ENCODE data around the gene HIGD2A.

HIGD2A gene

DNA sequence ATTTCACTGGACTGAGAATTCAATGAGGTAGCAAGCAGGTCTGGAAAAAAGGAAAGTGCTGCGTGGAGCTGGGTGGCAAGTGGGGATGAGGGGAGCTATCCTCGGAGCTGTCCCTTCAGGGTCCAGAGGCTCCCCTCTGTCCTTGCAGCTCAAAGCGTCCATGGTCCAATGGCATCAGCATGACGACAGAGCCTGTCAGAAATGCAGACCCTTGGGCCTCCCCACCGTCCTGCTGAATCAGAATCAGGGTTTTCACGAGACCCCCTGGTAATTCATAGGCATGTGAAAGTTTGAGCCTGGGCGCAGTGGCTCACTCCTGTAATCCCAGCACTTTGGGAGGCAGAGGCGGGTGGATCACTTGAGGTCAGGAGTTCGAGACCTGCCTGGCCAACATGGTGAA is 5.5 kb downstream of the HIGD2A start:
- DNase-seq (ENCODE audit: low read depth in 2 of 2), result no peak
- H3K4me3 ChIP-seq (replicated peaks in 1 of 2; ENCODE audit: low read depth in 2 of 2, low read length in 2 of 2), result no peak overlapping the region
- TF ChIP-seq, protein P1, sequence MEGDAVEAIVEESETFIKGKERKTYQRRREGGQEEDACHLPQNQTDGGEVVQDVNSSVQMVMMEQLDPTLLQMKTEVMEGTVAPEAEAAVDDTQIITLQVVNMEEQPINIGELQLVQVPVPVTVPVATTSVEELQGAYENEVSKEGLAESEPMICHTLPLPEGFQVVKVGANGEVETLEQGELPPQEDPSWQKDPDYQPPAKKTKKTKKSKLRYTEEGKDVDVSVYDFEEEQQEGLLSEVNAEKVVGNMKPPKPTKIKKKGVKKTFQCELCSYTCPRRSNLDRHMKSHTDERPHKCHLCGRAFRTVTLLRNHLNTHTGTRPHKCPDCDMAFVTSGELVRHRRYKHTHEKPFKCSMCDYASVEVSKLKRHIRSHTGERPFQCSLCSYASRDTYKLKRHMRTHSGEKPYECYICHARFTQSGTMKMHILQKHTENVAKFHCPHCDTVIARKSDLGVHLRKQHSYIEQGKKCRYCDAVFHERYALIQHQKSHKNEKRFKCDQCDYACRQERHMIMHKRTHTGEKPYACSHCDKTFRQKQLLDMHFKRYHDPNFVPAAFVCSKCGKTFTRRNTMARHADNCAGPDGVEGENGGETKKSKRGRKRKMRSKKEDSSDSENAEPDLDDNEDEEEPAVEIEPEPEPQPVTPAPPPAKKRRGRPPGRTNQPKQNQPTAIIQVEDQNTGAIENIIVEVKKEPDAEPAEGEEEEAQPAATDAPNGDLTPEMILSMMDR (IDR thresholded peaks at IDR 0.05; ENCODE audit: low read depth, low read length), result no peak

DNA sequence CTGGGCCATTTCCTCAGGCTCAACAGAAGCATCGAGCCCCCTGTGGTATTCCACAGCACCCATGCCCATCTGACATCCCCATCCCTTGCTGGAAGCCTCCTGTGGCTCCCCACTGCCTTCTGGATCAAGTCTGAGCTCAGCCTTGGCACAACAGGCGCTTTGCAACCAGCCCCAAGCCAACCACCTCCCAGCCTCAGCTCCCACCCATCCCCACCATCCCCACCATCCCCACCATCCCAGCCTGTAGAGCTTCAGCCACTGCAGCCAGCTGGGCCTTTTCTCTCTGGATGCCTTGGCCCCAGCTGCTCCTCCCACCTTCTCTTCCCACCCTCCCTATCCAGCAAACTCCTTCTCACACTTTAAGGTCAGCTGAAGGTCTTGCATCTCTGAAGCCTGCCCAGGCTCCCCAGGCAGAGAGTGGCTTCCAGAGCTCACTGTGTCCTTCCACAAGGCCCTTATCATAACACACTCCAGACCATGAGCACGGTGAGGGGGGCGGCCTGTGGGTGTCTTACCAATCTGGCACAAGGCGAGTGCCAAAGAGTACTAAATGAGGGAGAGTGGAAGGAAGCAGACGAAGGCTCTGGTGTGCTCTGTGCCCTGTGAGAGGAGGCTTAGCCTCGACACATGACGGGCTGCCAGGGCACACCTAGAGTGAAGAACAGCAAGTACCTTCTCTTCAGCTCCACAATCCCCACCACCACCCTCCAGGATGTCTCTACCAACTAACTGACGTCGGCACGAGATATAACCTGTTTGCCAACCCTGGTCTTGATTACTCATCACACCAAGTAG is 6.5 kb downstream of the HIGD2A start:
- TF ChIP-seq, protein P1 (IDR thresholded peaks at IDR 0.05; ENCODE audit: low read depth, low read length), result no peak
- no peak overlapping the region for H3K4me3 ChIP-seq (replicated peaks in 1 of 2; ENCODE audit: low read depth in 2 of 2, low read length in 2 of 2)
- peak in 1 of 2 donors; percentile 53 for DNase-seq (ENCODE audit: low read depth in 2 of 2)

DNA sequence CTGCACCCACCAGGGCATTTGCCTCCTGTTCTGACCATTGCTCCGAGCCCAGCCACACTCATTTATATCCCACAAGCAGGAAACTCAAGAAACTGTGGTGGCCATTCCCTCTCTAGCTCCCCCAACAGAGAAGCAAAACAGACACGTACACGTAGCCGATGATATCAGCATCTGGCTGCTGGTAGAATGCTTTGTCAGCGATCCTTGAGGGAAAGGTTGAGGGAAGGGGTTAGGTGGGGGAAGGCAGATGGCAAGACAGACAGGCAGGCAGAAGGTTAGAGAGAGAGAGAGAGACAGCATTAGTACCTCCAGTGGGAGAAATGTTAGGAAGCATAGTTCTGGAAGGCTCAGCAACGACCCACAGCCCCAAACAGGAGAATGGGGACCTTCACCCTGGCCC is 7.8 kb downstream of the HIGD2A start:
- H3K4me3 ChIP-seq (replicated peaks in 1 of 2; ENCODE audit: low read depth in 2 of 2, low read length in 2 of 2), result no peak overlapping the region
- DNase-seq (ENCODE audit: low read depth in 2 of 2), result no peak
- TF ChIP-seq, protein P1 (IDR thresholded peaks at IDR 0.05; ENCODE audit: low read depth, low read length), result no peak

DNA sequence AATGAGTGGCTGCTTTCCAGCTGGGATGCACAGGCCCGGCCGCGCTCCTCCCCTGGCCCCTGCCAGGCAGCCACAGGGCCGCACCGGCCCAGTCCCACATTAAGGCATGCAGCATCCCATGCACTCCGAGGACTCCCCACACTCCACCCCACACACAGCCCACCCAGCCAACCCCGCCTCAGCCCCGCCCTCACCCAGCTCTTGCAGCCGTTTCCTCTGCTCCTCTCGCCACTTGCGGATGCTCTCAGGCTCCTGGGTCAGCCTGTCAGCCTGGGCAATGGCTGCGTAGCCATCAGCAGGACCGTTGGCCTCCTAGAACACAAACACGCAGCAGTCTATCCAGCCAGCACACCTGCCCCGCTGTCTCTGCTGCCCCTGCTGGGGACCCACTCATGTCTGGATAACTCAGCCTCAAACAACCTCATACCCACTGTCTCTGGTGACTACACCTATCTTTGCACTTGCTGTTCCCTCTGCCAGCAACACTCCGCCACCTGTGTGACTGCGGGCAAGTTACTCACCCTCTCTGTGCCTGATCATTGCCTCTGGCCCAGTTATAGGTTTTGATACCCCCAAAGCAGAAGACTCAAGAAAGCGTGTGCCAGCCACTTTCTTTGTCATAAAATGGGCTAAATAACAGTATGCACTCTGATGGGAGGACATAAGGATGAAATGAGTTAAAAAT is 9.3 kb downstream of the HIGD2A start:
- DNase-seq (ENCODE audit: low read depth in 2 of 2), result no peak
- no peak overlapping the region for H3K4me3 ChIP-seq (replicated peaks in 1 of 2; ENCODE audit: low read depth in 2 of 2, low read length in 2 of 2)
- TF ChIP-seq, protein P1 (IDR thresholded peaks at IDR 0.05; ENCODE audit: low read depth, low read length), result no peak

DNA sequence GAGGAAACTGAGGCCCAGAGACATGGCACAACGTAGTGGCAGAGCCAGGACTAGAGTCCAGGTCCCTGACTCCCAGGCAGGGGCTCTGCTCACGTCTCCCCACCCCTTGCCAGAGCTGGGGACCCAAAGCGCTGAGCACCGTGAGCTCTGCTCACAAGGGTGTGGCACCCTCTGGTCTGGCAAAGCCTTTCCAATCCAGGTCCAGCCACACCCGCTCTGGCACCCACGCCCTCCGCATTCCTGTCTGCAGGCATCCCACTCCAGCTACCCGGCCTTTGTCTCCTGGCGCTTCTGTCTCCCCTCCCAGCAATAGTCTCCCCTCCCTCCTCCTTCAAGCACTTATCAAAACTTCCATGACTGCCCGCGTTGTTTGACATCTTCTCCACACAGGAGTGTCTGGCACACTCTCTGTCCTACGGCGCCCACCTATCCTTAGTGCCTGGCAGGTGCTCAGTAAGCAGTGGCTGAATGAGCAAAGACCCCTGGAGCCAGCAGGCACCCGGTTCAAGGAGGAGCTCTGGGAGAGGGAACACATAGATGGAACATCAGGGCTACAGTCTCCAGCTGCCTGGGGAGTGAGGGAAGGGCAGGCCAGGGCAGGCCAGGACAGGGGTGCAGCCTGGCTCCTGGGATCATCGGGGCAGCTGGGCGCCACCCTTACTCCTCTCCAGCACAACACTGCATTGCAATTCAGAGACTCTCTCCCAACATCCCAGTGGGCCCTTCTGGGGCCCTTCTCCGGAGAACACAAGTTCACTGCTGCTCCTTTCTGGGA is 12.0 kb downstream of the HIGD2A start:
- no peak for DNase-seq (ENCODE audit: low read depth in 2 of 2)
- TF ChIP-seq, protein P1 (IDR thresholded peaks at IDR 0.05; ENCODE audit: low read depth, low read length), result no peak
- no peak overlapping the region for H3K4me3 ChIP-seq (replicated peaks in 1 of 2; ENCODE audit: low read depth in 2 of 2, low read length in 2 of 2)

DNA sequence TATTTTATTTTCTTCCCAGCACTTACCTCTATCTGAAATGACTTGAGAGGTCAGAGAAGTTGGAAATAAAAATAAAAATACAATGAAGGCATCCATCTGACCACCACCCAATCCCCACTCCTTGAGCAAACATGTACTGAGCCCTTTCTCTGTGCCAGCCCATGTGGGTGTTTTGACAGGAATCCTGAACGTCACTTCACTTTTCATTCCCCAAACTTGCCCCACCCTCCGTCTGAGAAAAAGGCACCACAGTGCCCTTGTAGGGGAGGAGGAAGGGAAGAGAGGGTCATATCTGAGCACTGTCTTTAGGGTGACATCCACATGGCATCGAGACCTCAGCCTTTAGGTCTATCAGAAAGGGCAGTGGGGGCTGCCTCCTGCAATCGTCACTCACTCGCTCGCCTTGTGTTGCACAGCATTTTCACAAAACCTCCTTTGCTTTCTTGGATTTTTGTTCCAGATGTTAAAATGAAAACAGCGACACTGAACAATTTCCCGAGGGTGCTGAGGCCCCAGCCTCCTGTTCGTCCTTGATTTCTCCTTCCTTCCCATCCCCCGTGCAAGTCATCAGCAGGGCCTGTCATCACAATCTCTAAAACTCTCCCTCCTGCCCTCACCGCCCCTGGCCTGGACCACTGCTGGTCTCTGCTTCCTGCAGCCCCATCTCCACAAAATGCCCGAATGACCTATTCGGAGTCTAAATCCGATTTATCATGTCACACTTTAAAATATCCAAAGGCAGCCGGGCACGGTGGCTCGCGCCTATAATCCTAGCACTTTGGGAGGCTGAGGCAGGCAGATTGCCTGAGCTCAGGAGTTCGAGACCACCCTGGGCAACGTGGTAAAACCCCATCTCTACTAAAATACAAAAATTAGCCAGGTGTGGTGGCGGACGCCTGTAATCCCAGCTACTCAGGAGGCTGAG is 13.0 kb downstream of the HIGD2A start:
- TF ChIP-seq, protein P1 (IDR thresholded peaks at IDR 0.05; ENCODE audit: low read depth, low read length), result no peak
- H3K4me3 ChIP-seq (replicated peaks in 1 of 2; ENCODE audit: low read depth in 2 of 2, low read length in 2 of 2), result no peak overlapping the region

More for the DNA sequence above, 13.0 kb downstream of the HIGD2A start:
- DNase-seq (ENCODE audit: low read depth in 2 of 2), result no peak
